ENCODE results near the gene DLL1. TPM values are rescaled to one million over a fixed set of nuclear protein-coding genes. Genes with fewer than 3 reads are reported as not detected.
A peak's percentile ranks its signal among the peaks of the same experiment; 100 is the strongest.

The DLL1 gene
- total RNA-seq, 4 donors from 2014 or later: 3.3 to 7.9 (median 6.6) TPM

DNA sequence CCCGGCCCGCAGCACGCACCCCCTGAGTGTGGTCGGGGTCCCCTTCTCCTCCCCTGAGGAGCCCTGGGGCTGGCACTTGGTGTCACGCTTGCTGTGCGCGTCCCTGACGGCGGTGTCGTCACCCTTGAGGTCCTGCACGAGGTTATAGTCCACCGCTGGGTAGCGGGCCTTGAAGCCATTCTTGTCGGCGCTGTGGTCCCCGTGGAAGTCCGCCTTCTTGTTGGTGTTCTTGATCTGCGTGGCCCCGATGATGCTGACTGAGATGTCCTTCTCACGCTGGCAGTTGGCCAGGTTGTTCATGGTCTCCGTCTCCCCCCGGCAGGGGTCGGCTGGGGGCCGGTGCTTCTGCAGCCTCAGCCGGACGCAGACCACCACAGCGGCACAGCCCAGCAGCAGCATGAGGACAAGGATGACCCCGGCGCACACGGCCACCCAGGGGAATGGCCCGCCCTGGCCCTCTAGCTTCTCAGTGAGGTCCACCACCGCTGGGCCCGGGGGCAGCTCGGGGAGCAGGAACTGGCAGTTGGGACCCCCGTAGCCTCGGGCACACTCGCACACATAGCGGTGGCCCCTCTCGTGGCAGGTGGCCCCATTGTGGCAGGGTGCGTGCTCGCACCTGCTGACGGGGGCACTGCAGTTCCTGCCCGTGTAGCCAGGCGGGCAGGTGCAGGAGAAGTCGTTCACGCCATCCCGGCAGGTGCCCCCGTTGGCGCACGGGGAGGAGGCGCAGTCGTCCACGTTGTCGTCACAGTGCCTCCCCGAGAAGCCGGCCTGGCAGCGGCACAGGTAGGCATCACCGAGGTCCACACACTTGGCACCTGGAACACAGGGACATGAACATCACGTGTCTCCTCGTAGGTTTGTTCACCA is 7.4 kb downstream of the DLL1 start:
- WGBS, 2 donors: 91 to 95% methylated on average over 37 to 56 of the region's 60 CpGs

GRCh38 chr6:170282512-170283158 is 8.2 kb downstream of the DLL1 start:
- H3K27ac ChIP-seq: no peak overlapping the region
- no peaks in the 10 kb centered on the region for H3K9me3 ChIP-seq
- TF ChIP-seq, protein P1, sequence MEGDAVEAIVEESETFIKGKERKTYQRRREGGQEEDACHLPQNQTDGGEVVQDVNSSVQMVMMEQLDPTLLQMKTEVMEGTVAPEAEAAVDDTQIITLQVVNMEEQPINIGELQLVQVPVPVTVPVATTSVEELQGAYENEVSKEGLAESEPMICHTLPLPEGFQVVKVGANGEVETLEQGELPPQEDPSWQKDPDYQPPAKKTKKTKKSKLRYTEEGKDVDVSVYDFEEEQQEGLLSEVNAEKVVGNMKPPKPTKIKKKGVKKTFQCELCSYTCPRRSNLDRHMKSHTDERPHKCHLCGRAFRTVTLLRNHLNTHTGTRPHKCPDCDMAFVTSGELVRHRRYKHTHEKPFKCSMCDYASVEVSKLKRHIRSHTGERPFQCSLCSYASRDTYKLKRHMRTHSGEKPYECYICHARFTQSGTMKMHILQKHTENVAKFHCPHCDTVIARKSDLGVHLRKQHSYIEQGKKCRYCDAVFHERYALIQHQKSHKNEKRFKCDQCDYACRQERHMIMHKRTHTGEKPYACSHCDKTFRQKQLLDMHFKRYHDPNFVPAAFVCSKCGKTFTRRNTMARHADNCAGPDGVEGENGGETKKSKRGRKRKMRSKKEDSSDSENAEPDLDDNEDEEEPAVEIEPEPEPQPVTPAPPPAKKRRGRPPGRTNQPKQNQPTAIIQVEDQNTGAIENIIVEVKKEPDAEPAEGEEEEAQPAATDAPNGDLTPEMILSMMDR (IDR thresholded peaks at IDR 0.05): no peak
- TF ChIP-seq EP300 (IDR thresholded peaks at IDR 0.05) (no peak), POLR2A (IDR thresholded peaks at IDR 0.05) (no peak)
- peaks cover 0 to 15% (median 8%) of the 10 kb centered on the region in 4 donors for H3K4me1 ChIP-seq
- peaks cover 0 to 17% (median 0%) of the 10 kb centered on the region in 3 donors for H3K36me3 ChIP-seq
- H3K27me3 ChIP-seq: peaks cover 0 to 1% of the 10 kb centered on the region in 2 donors
- WGBS, 2 donors: 90 to 92% methylated on average over 28 of the region's 28 CpGs
- DNase-seq (ENCODE audit: low spot score in 2 of 2): no peak
- H3K4me3 ChIP-seq: no peak overlapping the region

More for the DNA sequence above, 7.4 kb downstream of the DLL1 start:
- Histone ChIP-seq H3K27me3 (peaks cover 0 to 9% of the 10 kb centered on the region in 2 donors), H3K4me1 (peaks cover 0 to 24% (median 11%) of the 10 kb centered on the region in 4 donors), H3K4me3 (no peak overlapping the region), H3K27ac (no peak overlapping the region), H3K36me3 (peaks cover 0 to 17% (median 0%) of the 10 kb centered on the region in 3 donors), H3K9me3 (no peaks in the 10 kb centered on the region)
- TF ChIP-seq EP300 (IDR thresholded peaks at IDR 0.05) (no peak), POLR2A (IDR thresholded peaks at IDR 0.05) (no peak)
- TF ChIP-seq, protein P1 (IDR thresholded peaks at IDR 0.05): no peak
- DNase-seq (ENCODE audit: low spot score in 2 of 2): no peak

DNA sequence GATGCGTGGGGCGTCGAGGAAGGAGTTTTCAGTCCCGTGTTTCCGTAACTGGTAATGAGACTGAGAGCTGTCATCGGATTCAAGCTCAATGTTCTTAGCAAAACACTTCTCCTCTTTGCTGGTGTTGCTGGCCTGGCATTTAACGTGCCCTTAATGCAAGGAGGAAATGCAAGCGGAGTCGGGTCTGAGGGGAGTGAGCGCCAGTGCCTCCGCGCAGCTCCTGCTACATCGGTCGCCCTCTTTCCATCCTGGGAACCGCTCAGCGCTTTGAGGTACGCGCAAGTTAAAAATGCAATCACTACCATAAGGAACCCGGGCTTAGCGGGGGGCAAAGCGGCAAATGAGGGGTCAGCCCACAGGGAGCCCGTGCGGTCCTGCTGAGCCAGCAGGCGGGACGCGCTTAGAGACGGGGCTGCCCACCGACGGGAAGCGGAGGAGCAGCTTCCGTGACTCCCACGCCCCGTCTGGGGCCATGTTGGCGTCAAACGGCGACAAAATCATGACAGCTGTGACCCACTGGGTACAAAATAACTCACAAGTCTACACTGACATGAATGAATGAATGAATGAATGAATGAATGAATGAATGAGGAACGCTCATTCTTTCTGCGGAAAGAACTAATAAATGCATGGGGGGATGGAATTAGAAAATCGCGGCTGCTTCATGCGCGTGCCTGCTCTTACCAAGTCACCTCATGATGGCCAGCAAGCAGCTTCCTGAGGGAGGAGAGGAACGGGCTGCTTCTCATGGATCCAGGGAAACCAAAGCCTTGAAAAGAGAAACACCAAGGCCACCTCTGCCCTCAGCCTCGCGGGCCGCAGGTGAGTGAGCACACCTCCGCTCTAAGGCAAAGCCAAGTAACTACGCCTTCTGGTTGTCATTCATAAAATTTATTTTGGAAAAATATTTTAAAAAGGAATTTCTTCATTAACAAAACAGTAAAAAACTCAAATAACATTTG is 9.3 kb downstream of the DLL1 start:
- no peak overlapping the region for H3K4me3 ChIP-seq
- DNase-seq (ENCODE audit: low spot score in 2 of 2): no peak
- TF ChIP-seq EP300 (IDR thresholded peaks at IDR 0.05) (no peak), POLR2A (IDR thresholded peaks at IDR 0.05) (no peak)
- TF ChIP-seq, protein P1 (IDR thresholded peaks at IDR 0.05): no peak

GRCh38 chr6:170280689-170281045 is 10.2 kb downstream of the DLL1 start:
- peak overlapping the region in 2 of 4 donors; percentile 11 to 13 for H3K4me3 ChIP-seq
- no peaks in the 10 kb centered on the region for H3K27me3 ChIP-seq
- peaks cover 0 to 12% (median 0%) of the 10 kb centered on the region in 4 donors for H3K4me1 ChIP-seq
- TF ChIP-seq, protein P1 (IDR thresholded peaks at IDR 0.05): no peak
- TF ChIP-seq POLR2A (IDR thresholded peaks at IDR 0.05) (no peak), EP300 (IDR thresholded peaks at IDR 0.05) (no peak)
- peaks cover 0 to 17% (median 0%) of the 10 kb centered on the region in 3 donors for H3K36me3 ChIP-seq
- no peak for DNase-seq (ENCODE audit: low spot score in 2 of 2)
- 75 to 84% methylated on average over 23 of the region's 23 CpGs for WGBS, 2 donors
- H3K27ac ChIP-seq: no peak overlapping the region
- H3K9me3 ChIP-seq: no peaks in the 10 kb centered on the region

More for the DNA sequence above, 9.3 kb downstream of the DLL1 start:
- H3K27me3 ChIP-seq: no peaks in the 10 kb centered on the region
- no peak overlapping the region for H3K27ac ChIP-seq
- H3K36me3 ChIP-seq: peaks cover 0 to 17% (median 0%) of the 10 kb centered on the region in 3 donors
- no peaks in the 10 kb centered on the region for H3K9me3 ChIP-seq
- H3K4me1 ChIP-seq: peaks cover 0 to 9% (median 1%) of the 10 kb centered on the region in 4 donors
- WGBS, 2 donors: 92 to 95% methylated on average over 48 of the region's 48 CpGs
